Measurements from ENCODE around the gene GJA3. TPM values are rescaled to one million over a fixed set of nuclear protein-coding genes. Genes with fewer than 3 reads are reported as not detected.

GJA3 gene
- total RNA-seq, 2 experiments from 2014 or later: not detected

DNA sequence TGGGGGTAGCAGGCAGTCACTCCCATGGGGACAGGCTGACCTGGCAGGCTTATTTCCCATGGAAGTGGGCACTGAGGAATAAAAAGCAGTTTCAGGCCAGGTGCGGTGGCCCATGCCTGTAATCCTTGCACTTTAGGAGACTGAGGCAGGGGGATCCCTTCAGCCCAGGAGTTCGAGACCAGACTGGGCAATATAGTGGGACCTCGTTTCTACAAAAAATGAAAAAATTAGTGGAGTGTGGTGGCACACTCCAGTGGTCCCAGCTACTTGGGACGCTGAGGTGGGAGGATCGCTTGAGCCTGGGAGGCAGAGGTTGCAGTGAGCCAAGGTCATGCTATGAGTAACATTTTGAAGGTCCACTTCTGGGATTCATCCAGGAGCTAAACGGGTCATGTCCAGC, 25.9 kb upstream of the GJA3 start:
- Histone ChIP-seq H3K79me2 (ENCODE audit: insufficient read depth, low read depth, low read length) (no peaks in the 10 kb centered on the region), H3K4me1 (ENCODE audit: insufficient read depth, low read length, poor library complexity, severe bottlenecking) (no peaks in the 10 kb centered on the region), H3K9me2 (ENCODE audit: insufficient read depth, low read length) (no peaks in the 10 kb centered on the region), H2AFZ (ENCODE audit: low read length) (no peak overlapping the region), H3K4me3 (ENCODE audit: low read depth, low read length, poor library complexity, severe bottlenecking) (no peak overlapping the region), H3K27ac (ENCODE audit: low read depth, low read length, poor library complexity, severe bottlenecking) (no peak overlapping the region), H3K4me2 (ENCODE audit: low read length) (no peak overlapping the region), H4K20me1 (ENCODE audit: insufficient read depth, low read length) (0 out of 2 replicates have a peak, but pooled peaks cover 3% of the 10 kb centered on the region), H3K9me3 (ENCODE audit: low read length) (no peaks in the 10 kb centered on the region), H3K36me3 (ENCODE audit: insufficient read depth, low read length) (no peaks in the 10 kb centered on the region)
- CTCF ChIA-PET (ENCODE audit: unreplicated experiment): no interaction called here
- BruUV-seq (replicated peaks): no TSS peak
- intact Hi-C loops (cut with micrococcal nuclease; ENCODE audit: unreplicated experiment): no loop called here
- TF ChIP-seq EZH2phosphoT487 (IDR thresholded peaks at IDR 0.05; ENCODE audit: borderline replicate concordance, low read depth, low read length): no peak
- TF ChIP-seq, protein P1, sequence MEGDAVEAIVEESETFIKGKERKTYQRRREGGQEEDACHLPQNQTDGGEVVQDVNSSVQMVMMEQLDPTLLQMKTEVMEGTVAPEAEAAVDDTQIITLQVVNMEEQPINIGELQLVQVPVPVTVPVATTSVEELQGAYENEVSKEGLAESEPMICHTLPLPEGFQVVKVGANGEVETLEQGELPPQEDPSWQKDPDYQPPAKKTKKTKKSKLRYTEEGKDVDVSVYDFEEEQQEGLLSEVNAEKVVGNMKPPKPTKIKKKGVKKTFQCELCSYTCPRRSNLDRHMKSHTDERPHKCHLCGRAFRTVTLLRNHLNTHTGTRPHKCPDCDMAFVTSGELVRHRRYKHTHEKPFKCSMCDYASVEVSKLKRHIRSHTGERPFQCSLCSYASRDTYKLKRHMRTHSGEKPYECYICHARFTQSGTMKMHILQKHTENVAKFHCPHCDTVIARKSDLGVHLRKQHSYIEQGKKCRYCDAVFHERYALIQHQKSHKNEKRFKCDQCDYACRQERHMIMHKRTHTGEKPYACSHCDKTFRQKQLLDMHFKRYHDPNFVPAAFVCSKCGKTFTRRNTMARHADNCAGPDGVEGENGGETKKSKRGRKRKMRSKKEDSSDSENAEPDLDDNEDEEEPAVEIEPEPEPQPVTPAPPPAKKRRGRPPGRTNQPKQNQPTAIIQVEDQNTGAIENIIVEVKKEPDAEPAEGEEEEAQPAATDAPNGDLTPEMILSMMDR (conservative IDR thresholded peaks at IDR 0.05; ENCODE audit: low read length): no peak
- no peak for DNase-seq (ENCODE audit: low spot score)
- POLR2A ChIA-PET: interaction anchor here (0.6 to 1.6 kb wide), 4 partner anchors 10 to 68 kb away, joined by 3 to 6 read pairs (median 4); no protein-coding TSS in a partner anchor

GRCh38 chr13:20185366-20186056, 24.7 kb upstream of the GJA3 start:
- no peaks in the 10 kb centered on the region for H3K4me1 ChIP-seq (ENCODE audit: insufficient read depth, low read length, poor library complexity, severe bottlenecking)
- ChIA-PET POLR2A (interaction anchor here (0.6 to 1.6 kb wide), 2 partner anchors 11 to 822 kb away, joined by 6 read pairs; no protein-coding TSS in a partner anchor), CTCF (ENCODE audit: unreplicated experiment) (interaction anchor here (0.6 kb wide), 1 partner anchor 171 kb away, joined by 3 read pairs; no protein-coding TSS in a partner anchor)
- H4K20me1 ChIP-seq (ENCODE audit: insufficient read depth, low read length): 0 out of 2 replicates have a peak, but pooled peaks cover 3% of the 10 kb centered on the region
- no peak overlapping the region for H3K27ac ChIP-seq (ENCODE audit: low read depth, low read length, poor library complexity, severe bottlenecking)
- no peak for TF ChIP-seq EZH2phosphoT487 (IDR thresholded peaks at IDR 0.05; ENCODE audit: borderline replicate concordance, low read depth, low read length)
- TF ChIP-seq, protein P1 (conservative IDR thresholded peaks at IDR 0.05; ENCODE audit: low read length): no peak
- no peaks in the 10 kb centered on the region for H3K36me3 ChIP-seq (ENCODE audit: insufficient read depth, low read length)
- no peaks in the 10 kb centered on the region for H3K9me3 ChIP-seq (ENCODE audit: low read length)
- H3K4me2 ChIP-seq (ENCODE audit: low read length): no peak overlapping the region
- intact Hi-C loops (cut with micrococcal nuclease; ENCODE audit: unreplicated experiment): no loop called here
- no peak overlapping the region for H2AFZ ChIP-seq (ENCODE audit: low read length)
- BruUV-seq (replicated peaks): no TSS peak
- H3K4me3 ChIP-seq (ENCODE audit: low read depth, low read length, poor library complexity, severe bottlenecking): no peak overlapping the region
- H3K9me2 ChIP-seq (ENCODE audit: insufficient read depth, low read length): no peaks in the 10 kb centered on the region
- DNase-seq (ENCODE audit: low spot score): no peak
- H3K79me2 ChIP-seq (ENCODE audit: insufficient read depth, low read depth, low read length): no peaks in the 10 kb centered on the region
